CD4-positive, alpha-beta T cell treated with Interleukin-1 beta for 1 hour (primary cell): ENCODE data around the gene SLC25A29.

Experiments
- DNase-seq, 2 donors: peaks; one replicate each; pipeline ENCODE4 v3.0.0-alpha.2; 2020 to 2022

Gene SLC25A29

DNA sequence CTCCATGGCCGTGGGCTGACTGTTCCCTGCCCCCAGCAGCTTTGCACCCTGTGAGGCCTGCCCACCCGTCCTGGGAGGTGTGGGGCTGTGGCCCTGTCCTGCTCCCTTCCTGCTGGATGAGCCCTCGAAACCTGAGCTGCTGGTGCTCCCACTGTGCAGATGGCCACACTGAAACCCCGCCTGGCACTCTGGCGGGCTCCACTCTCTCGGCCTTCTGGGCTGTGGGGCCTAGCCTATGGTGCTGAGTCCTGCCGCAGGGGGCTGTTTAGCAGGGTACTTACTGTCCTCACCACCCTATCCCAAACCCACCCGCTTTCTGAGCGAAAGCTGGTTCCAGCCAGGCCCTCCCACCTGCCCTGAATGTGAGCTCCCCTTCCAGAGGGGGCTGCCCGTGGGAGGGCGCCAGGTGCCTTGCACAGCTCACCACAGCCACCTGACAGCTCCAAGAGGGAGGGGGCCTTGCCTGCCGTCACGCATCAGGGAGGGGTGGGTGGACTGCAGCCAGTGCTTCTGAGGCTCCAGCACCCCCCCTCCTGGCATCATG, 24.2 kb upstream of the SLC25A29 start:
- no peak for DNase-seq

DNA sequence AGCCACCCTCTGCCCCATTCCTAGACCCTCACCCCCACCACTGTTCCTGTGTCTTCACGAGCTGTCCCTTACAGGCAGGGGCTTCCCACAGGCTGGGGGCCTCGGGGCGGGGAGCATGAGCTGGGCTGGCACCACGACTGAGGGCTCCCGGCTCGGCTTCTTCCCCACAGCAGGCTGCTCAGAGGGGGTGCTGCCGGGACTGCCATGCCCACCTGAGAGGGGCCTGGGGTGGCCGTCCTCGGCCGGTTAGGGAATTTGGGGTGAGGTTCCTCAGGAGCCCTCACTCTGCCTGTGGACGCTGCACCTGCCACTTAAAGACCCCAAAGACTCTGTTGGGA, 23.7 kb upstream of the SLC25A29 start:
- DNase-seq: no peak

- DNase-seq: no peak
These were observed 23.2 kb upstream of the SLC25A29 start for GRCh38 chr14:100329233-100330006.

GRCh38 chr14:100328495-100329163, 22.4 kb upstream of the SLC25A29 start:
- DNase-seq: no peak

DNA sequence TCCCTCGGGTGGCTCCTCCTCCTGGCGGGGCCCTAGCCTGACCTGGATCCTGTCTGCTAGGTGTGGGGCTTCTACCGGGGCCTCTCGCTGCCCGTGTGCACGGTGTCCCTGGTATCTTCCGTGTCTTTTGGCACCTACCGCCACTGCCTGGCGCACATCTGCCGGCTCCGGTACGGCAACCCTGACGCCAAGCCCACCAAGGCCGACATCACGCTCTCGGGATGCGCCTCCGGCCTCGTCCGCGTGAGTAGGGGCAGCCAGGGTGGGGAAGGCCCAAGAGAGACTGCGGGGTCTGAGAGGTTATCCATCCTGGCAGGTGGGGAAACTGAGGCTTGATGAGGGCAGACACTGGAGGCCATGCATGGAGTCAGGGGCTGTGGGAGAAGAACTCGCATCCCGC, 20.9 kb upstream of the SLC25A29 start:
- no peak for DNase-seq

DNA sequence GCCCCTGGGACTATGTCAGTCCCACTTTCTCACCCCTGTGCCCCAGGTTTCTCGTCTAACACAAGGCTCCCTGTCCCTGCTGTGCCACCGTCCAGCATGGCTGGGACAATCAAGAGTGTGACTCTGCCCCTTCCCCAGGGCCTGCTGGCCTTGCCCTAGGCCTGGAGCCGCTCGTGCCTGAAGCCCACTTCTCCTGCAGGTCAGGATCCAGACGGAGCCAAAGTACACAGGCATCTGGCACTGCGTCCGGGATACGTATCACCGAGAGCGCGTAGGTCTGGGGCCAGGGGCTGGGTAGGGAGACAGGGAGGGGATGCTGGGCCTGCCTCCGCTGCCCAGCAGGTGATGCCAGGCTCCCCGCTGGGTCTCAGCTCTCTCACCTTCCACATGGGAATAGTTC, 19.7 kb upstream of the SLC25A29 start:
- no peak for DNase-seq

DNA sequence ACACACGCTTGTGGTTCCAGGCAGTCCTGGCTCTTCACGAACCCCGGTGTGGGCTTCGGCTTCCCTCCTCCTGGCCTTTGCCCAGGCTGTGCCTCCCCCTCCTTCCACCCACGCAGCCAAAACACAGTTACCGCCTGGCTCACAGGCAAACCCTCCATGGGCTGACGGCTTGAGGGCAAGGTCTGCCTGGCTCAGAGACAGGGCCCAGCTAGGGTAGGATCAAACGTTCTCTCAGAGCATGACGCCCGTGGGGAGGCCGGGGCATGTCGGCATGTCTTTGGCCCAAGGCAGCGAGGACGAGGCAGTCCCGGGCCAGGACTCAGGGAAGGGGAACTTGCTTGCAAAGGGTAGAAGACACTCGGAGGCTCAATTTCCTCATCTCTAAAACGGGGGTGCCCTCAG, 19.0 kb upstream of the SLC25A29 start:
- no peak for DNase-seq

DNA sequence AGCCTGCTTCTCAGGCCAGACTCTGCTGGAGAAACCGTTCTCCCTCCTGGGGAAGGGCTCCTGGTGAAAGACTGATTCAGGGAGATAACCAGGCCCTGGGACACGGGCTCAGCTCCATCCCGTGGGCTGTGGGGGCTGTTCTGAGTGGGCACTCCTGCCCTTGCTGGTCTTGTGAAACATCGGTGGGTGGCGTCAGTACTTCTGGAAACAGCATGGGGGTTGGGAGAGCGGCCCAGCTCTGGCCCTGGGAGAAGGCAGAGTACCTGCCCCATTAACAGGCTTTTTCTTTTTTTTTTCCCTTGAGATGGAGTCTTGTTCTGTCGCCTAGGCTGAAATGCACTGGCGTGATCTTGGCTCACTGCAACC, 17.7 kb upstream of the SLC25A29 start:
- DNase-seq: no peak

- DNase-seq: no peak
These were observed 17.1 kb upstream of the SLC25A29 start, which contains the start of gene SLC25A47 for GRCh38 chr14:100323121-100323941. SLC25A47 (plus strand) TSS chr14:100323339; CDS start chr14:100323415, 76 bp downstream.

DNA sequence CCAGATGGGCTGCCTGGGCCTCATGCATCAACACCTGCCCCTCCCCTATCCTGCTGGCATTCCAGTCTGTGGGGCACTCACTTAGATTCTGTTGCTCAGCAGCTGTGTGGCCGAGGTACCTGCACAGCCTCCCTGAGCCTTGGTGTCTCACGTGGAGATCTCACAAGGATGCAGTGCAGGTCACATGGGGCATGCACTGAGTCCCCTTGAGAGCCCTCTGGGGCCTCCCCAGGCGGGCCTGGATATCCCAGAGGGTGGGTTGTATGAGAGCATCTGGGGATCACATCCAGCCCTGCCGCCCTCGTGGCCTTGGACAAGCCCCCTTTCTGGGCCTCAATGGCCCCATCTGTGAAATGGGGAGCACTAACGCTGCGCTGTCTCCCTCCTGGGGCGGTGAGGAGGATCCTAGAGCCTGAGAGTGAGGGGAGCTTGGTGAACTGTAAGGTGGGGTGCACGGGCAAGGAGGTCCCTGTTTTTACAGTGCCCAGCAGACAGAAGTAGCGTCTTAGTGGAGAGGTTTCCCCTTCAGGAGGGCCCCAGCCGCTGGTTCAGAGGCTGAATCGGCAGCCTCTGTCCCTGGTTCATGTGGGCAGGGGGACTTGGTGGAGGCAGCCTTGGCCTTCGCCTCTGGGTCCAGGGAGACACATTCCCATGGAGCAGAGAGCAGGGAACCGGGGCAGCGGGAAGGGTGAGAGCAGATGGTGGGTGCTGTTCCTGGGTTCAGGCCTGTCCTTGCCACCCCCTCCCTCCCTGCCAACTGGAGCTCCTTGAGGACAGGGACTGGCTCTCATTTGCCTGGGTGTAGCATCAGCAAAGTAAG, 16.1 kb upstream of the SLC25A29 start:
- no peak for DNase-seq

DNA sequence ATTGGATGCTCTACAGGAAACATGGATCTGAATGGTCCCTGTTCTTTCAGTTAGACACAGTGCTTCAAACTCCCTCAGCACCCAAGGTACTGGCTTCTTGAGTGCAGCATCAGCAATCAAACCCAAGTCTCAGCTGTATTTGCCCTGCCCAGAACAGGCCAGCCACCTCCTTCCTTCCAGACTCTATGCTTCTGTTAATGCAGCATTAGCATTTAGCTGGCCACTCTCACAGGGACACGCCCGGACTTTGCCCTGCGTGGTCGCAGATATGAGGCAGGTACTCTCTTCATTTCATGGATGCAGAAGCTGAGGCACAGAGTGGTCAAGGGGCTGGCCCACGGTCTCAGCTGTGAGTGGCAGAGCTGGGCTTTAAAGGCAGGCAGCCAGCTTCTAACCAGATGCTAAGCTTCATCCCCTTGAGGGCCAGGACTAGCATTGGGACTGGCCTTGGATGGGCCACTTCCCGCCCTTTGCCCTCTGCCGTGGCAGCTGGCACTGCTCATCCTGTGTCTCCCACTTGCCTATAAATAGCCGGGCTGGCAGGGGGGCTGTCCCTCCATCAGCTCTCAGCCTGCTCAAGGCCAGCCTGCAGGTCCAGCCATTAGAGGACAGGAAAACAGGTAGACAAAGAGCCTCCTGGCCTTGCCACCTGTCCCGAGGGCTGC, 15.4 kb upstream of the SLC25A29 start:
- DNase-seq: no peak

DNA sequence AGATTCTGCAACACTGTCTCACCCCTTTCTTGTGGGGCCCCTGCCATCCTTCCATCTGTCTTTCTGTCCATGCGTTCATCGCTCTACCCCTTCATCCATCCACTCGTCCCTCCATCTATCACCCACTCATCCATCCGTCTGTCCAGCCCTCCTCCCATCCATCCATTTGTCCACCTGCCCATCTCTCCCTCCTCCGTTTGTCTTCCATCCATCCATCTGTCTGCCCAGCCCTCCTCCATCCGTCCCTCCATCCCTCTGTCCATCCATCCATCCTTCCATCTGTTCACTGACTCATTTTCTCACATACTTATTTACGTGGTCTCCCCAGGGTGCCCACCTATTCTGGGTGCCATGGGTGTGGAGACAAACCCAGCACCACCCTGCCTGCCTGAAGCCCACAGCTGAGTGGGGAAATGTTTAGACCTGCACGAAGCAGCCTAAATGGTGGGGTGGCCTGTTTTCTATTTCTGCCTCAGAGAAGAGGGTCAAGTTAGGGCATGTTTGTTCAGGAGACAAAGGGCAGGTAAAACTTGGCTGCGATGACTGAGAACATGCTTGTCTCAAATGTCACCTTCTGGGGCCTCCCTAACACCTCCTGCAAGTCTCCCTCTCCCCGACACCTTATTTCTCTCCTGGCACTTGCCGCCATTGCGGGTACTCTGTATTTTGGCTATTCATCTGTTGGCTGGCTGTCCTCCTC, 14.1 kb upstream of the SLC25A29 start:
- no peak for DNase-seq

GRCh38 chr14:100317912-100318808, 11.9 kb upstream of the SLC25A29 start:
- DNase-seq: peak; percentile 72 to 74

GRCh38 chr14:100317389-100317788, 11.1 kb upstream of the SLC25A29 start:
- no peak for DNase-seq

DNA sequence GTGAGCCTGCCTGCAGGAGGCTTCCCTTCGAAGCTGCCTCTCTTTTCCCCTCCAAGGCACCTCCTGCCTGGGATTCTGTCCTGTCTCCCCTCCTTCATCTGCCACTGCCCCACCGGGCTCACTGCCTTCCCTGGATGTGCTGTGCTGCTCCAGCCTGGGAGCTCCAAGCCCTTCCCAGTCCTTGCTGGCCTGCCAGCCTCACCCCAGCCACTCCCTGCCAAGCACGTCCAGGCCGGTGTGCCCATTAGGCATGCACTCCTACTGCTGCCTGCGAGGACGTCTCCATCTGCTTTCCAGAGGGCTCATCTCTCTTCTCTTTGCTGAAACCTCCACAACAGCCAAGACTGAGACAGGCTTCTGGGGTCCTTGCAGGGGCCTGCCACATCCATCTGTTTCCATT, 8.5 kb upstream of the SLC25A29 start:
- DNase-seq: no peak

GRCh38 chr14:100313464-100314230, 7.4 kb upstream of the SLC25A29 start:
- DNase-seq: no peak

GRCh38 chr14:100312877-100313400, 6.7 kb upstream of the SLC25A29 start:
- no peak for DNase-seq

- DNase-seq: peak in 1 of 2 donors; percentile 21
These were observed 6.0 kb upstream of the SLC25A29 start for GRCh38 chr14:100312110-100312876.
